ENCODE data around the gene TSPAN9. TPM values are rescaled to one million over a fixed set of nuclear protein-coding genes. Genes with fewer than 3 reads are reported as not detected.

TSPAN9 gene
- total RNA-seq, 1 donor from 2014 or later = 109 TPM

DNA sequence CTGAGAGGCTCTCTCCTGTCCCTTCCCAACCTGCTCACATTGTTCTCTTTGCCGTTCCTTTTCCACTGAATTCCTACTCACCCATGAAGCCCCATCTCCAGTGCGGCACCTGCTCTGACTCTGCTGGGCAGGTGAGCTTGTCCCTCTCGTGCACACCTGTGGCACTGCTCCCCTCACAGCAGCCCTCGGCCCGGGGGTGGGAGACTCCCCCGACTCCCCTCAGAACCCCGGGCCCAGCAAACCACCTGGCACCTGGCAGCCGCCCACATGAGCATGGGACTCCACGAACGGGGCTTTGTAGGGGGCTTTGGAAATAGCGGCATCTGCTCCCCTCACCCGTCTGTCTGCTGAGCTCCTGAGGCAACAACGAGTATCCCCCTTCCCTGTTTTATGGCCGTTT lies 251.4 kb downstream of the TSPAN9 start:
- Histone ChIP-seq H3K4me3 (no peak overlapping the region), H3K36me3 (no peaks in the 10 kb centered on the region), H3K4me1 (no peaks in the 10 kb centered on the region), H3K27me3 (no peaks in the 10 kb centered on the region), H3K9me3 (no peaks in the 10 kb centered on the region), H3K27ac (no peak overlapping the region)
- intact Hi-C loops (cut with DNase I) = no loop called here
- TF ChIP-seq, protein P1, sequence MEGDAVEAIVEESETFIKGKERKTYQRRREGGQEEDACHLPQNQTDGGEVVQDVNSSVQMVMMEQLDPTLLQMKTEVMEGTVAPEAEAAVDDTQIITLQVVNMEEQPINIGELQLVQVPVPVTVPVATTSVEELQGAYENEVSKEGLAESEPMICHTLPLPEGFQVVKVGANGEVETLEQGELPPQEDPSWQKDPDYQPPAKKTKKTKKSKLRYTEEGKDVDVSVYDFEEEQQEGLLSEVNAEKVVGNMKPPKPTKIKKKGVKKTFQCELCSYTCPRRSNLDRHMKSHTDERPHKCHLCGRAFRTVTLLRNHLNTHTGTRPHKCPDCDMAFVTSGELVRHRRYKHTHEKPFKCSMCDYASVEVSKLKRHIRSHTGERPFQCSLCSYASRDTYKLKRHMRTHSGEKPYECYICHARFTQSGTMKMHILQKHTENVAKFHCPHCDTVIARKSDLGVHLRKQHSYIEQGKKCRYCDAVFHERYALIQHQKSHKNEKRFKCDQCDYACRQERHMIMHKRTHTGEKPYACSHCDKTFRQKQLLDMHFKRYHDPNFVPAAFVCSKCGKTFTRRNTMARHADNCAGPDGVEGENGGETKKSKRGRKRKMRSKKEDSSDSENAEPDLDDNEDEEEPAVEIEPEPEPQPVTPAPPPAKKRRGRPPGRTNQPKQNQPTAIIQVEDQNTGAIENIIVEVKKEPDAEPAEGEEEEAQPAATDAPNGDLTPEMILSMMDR (IDR thresholded peaks at IDR 0.05) = no peak
- no peak for DNase-seq (ENCODE audit: low spot score in 2 of 2)

DNA sequence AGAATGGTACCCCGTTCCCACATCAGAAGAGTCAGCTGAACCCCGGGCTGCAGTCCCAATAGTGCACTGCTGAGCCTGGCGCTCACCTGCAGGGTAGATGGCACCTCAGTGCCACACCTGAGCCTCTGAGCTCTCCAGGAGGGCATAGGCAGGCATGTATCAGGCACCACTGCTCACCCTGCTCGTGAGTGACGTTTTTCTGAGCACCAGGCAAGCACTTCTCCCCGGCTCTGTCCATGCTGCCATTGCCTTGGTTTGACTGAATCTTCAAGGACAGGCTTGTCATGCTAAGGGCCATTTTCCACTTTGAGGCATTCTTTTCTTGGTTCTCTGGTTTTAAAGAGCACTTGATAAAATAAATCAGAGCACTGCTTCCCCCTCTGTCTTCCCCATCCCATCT lies 252.2 kb downstream of the TSPAN9 start:
- no peaks in the 10 kb centered on the region for H3K4me1 ChIP-seq
- no peak for DNase-seq (ENCODE audit: low spot score in 2 of 2)
- H3K9me3 ChIP-seq = no peaks in the 10 kb centered on the region
- intact Hi-C loops (cut with DNase I) = no loop called here
- TF ChIP-seq, protein P1 (IDR thresholded peaks at IDR 0.05) = no peak
- H3K27me3 ChIP-seq = no peaks in the 10 kb centered on the region
- H3K27ac ChIP-seq = no peak overlapping the region
- no peak overlapping the region for H3K4me3 ChIP-seq
- no peaks in the 10 kb centered on the region for H3K36me3 ChIP-seq

DNA sequence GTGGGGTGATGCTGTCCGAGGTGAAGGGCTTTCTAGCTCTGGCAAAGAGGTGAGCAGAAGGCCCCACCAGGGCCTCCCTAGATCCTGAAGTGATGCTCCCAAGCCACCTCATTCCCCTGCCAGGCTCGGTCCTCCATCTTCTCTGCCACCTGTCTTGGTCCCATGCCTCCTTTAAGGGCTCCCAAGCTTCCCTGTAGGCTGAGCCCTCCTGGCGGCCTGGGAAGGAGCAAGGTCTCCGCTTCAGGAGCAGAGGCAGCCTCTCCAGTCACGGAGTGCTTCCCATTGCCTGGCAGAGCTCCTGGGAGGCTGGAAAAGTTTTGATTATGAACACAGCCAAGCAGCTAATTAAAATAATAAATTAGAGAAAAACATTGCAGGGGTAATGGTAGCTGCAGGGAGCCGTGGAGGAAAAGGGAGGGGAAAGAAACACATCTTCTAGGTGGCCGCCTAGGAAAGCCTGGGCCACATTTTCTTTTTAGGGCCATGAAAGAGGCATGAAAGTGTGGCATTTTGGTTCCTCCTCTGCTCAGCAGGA lies 253.9 kb downstream of the TSPAN9 start:
- DNase-seq (ENCODE audit: low spot score in 2 of 2) = no peak
- H3K9me3 ChIP-seq = no peaks in the 10 kb centered on the region
- H3K4me3 ChIP-seq = no peak overlapping the region
- no peaks in the 10 kb centered on the region for H3K36me3 ChIP-seq
- TF ChIP-seq, protein P1 (IDR thresholded peaks at IDR 0.05) = no peak
- H3K27me3 ChIP-seq = no peaks in the 10 kb centered on the region
- no peaks in the 10 kb centered on the region for H3K4me1 ChIP-seq
- intact Hi-C loops (cut with DNase I) = no loop called here
- H3K27ac ChIP-seq = no peak overlapping the region

DNA sequence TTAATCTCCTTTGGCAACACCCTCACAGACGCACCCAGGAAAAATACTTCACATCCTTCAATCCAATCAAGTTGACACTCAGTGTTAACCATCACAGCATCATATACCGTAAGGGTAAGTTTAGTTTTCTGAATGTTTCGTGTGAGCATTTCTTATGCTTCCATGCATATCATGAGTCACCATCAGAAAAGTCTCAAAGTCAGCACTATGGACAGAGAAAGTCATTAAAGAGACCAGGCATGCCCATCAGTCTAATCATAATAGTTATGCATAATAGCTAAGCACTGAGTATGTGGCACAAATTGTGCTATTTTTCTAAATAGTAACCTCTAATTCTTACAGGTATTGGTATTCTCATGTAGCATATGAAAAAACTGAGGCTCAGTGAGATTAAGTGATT lies 255.0 kb downstream of the TSPAN9 start:
- no peaks in the 10 kb centered on the region for H3K4me1 ChIP-seq
- no peaks in the 10 kb centered on the region for H3K9me3 ChIP-seq
- no peaks in the 10 kb centered on the region for H3K36me3 ChIP-seq
- intact Hi-C loops (cut with DNase I) = no loop called here
- no peaks in the 10 kb centered on the region for H3K27me3 ChIP-seq
- no peak for DNase-seq (ENCODE audit: low spot score in 2 of 2)
- TF ChIP-seq, protein P1 (IDR thresholded peaks at IDR 0.05) = no peak
- no peak overlapping the region for H3K4me3 ChIP-seq
- no peak overlapping the region for H3K27ac ChIP-seq

DNA sequence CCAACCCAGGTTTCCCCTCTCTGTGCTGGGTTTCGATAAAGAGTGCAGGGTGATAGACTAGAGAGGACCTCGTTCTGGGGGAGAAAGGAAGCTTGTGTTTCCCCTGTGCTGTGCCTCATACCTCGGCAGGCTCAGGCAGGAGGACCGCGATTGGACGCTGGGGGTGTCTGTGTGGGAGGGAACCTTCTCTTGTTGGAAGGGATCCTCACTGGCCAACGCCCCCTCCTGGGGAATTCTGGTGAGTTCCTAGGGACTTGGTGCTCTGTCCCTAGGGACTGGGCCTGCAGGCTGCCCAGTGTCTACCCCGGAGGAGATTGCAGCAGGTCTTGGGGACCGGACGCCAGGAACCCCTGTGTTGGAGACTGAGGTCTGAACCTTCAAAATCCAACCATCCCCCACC lies 256.4 kb downstream of the TSPAN9 start:
- TF ChIP-seq, protein P1 (IDR thresholded peaks at IDR 0.05) = no peak
- DNase-seq (ENCODE audit: low spot score in 2 of 2) = no peak
- intact Hi-C loops (cut with DNase I) = no loop called here

DNA sequence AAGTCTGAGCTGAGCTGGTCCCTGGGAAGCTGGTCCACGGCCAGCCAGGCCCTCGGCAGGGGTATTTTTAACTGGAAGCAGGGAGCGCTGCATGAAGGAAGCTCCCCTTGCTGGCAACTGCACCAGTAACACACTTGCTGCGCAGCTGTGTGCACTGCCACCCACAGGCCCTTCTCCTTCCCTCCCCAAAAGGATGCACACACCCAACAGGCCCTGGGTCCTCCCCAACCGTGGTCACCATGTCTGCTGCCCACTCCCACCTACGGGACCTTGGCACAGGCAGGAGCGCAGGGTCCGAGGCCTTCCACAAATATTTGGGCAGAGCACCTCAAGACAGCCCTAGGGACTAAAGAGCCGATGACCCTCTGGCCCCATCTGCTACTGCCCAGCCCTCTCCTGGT lies 256.8 kb downstream of the TSPAN9 start:
- Histone ChIP-seq H3K27me3 (no peaks in the 10 kb centered on the region), H3K4me1 (no peaks in the 10 kb centered on the region), H3K9me3 (no peaks in the 10 kb centered on the region), H3K4me3 (no peak overlapping the region), H3K36me3 (no peaks in the 10 kb centered on the region), H3K27ac (no peak overlapping the region)
- TF ChIP-seq, protein P1 (IDR thresholded peaks at IDR 0.05) = no peak
- intact Hi-C loops (cut with DNase I) = no loop called here
- DNase-seq (ENCODE audit: low spot score in 2 of 2) = no peak

More for the DNA sequence above, 256.4 kb downstream of the TSPAN9 start:
- Histone ChIP-seq H3K4me3 (no peak overlapping the region), H3K9me3 (no peaks in the 10 kb centered on the region), H3K27ac (no peak overlapping the region), H3K36me3 (no peaks in the 10 kb centered on the region), H3K27me3 (no peaks in the 10 kb centered on the region), H3K4me1 (no peaks in the 10 kb centered on the region)

All from ascending aorta (tissue), 2 donors.